Endometrium (tissue), 2 donors: ENCODE measurements around the gene PROX1.

Experiments used
- FAIRE-seq: peaks from 2 replicates; lab custom pipeline; 2012; peaks lifted over from hg19 to GRCh38; lab: Jason Lieb, UNC
- donor health status: control.
- donor health status: control.

Gene PROX1

DNA sequence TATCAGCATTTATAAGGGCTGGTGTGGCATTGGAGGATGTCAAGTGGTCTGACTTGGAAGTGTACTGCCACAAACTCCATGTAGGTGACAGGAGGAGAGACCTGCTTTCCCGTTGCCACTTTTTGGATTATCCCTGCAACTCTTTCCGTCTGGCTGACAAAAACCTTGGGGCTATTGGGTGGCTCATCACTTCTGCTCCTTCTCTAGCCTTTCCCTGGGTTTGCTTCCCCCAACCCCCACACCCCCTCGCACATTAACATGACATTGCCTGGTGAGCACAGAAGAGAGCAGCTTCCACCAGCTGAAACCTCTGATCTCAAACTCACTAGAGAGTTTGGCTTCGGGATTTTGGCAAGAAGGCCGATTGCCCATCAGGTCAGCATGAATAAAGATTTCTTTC, 39.2 kb downstream of the PROX1 start:
- FAIRE-seq, result no peak

GRCh38 chr1:214027498-214027897, 39.7 kb downstream of the PROX1 start:
- FAIRE-seq, result no peak

GRCh38 chr1:214028095-214028494, 40.3 kb downstream of the PROX1 start:
- no peak for FAIRE-seq

DNA sequence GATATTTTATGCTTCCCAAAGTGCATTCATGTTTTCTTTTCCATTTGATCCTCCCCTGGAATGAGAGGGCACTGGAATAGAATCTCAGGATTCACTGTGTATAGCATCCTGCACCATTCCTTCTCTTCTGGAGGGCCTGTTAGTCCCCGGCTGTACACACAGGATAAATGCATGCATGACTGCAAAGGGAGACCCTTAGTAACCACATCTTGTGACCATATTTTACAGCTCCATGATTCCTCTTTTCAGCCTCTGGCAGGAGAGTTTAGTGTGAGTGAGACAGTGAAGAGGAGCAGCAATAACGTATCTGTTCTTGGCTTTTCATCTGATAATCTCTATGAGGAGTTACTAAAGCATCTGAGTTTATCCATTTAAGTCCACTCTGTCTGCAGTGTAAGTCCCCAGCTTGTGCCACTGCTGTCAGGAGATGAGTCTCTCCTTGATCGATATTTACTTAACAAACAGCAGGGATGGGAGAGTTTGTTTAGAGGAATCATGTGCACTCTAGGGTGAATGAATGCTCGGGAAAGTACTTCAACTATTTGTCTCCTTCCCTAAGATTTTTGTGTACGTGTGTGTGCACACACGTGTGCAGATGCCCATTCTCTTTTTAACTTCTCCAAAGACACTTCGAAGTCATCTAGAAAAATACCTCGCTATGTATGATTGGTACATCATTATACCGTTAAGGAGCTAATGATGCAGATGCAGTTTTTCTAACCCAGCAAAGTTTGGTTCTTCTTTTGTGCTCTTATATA, 41.1 kb downstream of the PROX1 start:
- no peak for FAIRE-seq

GRCh38 chr1:214029796-214030195, 42.0 kb downstream of the PROX1 start:
- FAIRE-seq, result no peak

- no peak for FAIRE-seq
These were observed 43.5 kb downstream of the PROX1 start for GRCh38 chr1:214031267-214031650.

GRCh38 chr1:214037468-214037867, 49.7 kb downstream of the PROX1 start:
- no peak for FAIRE-seq

GRCh38 chr1:214039394-214040018, 51.7 kb downstream of the PROX1 start:
- no peak for FAIRE-seq

DNA sequence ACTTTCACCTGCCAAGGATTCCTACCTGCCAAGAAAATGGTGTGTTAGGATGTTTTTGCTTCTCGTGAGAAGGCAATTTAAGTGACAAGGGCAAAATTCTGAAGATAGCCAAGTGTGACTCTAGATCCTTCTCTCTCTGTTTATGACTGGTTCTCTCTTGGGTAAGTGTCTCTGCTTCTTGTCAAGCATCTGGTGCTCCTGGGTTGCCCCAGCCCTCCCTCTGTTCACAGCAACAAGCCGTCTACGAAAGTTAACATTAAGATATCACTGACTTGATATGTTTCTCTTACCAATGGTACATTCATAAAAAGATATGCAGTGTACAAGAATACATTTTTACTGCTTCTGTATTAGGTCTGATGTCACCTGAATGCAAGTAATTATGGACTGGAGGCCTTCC, 55.4 kb downstream of the PROX1 start:
- no peak for FAIRE-seq

DNA sequence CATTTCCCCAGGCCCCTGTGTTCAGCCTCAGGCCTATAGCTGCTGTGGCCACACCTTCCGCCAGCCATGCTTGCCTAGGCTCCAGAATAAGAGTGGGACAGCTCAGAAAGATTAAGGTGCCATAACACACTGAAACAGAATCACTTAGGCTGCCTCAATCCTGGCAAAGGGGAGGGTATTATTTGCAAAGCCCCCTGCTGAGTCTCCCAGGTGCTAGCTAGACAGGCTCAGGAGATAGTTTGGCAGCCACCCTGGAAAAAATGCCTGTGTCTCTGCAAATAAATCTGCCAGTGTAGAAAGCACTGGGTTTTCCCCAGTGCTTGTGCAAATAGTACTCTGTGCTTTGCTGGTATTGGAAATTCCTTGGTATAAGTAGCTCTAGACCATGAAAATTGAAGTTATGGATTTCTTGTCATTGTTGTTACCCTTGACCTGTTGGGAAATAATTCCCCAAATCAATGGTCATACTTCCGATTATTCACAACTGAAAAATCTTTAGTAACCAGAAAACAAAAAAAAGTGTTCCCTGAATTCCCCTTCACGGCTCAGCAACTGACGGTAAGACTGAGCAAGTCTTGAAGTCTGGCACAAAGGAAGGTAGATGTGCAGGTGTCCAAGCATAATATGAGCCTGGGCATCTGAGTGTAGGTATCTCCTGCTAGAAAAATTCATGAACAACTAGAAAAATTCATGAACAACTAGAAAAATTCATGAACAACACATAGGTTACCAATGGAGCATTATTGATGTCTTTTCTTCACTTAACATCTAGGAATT, 56.9 kb downstream of the PROX1 start:
- no peak for FAIRE-seq

- no peak for FAIRE-seq
These were observed 63.0 kb downstream of the PROX1 start for GRCh38 chr1:214050513-214051401.

GRCh38 chr1:214051786-214052185, 64.0 kb downstream of the PROX1 start:
- no peak for FAIRE-seq

- no peak for FAIRE-seq
These were observed 70.3 kb downstream of the PROX1 start for GRCh38 chr1:214058076-214058475.

DNA sequence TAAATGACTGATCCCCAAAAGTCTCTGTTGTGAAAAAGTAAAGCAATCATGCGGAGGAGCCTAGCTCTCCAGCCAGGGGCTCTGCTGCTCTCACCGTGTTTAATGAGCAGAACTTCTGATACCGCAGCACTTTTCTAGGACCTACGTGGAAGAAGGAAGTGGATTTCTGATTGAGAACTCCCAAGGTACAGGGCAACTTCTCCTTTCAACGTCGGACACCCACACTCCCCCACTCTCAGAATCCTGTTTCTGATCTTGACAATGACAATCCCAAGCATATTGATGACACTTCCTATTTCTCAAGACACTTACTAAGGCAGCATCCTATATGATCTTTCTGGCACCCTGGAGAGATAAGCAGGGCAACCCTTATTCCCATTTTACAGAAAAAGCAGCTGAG, 78.4 kb downstream of the PROX1 start:
- no peak for FAIRE-seq

GRCh38 chr1:214066936-214067335, 79.2 kb downstream of the PROX1 start:
- no peak for FAIRE-seq

GRCh38 chr1:214067397-214067796, 79.6 kb downstream of the PROX1 start:
- no peak for FAIRE-seq

DNA sequence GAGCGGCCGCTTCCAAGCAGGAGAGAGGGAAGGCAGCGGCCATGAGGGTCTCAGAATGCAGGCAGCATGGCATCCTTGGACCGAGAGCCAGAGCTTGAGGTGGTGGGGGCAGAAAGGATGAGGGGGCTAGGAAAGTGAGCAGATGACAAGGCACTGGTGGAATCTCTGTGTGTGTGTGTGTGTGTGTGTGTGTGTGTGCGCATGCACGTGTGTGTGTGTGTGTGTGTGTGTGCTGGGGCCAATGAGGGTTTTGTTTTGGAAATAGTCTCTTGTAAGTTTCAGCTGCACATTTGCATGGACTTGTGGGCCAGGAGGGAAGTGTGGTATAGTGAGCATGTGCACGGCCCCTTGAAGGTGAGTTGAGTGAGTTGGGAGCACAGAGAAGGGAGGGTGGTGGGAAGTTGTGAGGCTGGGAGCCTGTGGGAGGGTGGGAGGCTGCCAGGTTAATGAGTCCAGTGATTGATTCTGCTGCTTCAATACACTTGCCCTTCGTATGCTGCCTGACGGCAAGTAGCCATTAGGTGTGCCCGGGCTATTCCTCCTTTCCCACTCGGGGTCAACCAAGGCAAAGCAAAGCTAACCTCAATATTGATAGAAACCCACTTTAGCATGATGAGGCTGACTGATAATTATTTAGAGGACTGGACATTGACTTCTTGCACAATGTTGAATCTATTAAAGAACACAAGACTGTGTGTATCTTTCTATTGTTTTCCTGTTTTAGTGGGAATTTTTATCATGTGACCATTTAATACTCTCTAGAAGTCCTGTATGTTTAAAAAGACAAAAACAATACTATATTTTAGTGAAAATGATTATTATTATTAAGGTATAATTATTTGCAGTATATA, 80.3 kb downstream of the PROX1 start:
- no peak for FAIRE-seq

DNA sequence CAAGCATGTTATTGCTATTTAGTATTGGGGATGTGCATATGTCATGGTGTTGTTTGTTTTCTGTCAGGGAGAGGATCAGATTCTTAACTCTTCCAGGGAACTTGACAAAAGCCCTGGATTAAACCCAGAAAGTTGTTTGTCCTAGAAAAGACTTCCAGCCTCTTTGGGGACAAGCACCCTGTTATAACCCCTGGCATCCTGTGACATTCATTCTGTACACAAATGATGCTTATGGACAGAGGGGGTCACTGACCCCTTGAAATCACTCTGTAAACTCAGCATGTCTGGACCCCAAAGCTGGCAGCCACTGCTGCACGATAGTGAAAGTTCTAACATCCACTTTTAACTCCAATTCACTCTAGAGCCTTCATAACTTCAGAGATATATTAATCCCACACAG, 81.2 kb downstream of the PROX1 start:
- no peak for FAIRE-seq

DNA sequence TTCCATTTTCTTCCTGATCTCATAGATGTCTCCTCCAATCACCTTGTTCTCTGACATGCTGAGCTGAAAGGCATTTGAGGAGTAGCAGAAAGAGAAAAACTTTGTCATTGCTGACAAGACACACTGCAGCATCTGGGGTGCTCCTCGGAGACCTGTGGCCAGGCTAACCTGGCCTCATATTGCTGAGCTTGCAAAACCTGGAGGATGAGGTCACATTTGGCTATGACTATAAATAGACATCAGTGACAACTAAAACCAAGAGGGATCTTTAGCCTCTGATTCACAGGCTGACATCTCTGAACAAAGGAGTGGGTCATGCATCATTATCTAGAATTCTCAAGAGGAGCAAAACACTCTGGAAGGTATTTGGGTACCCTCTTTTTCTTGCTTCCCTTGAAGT, 83.7 kb downstream of the PROX1 start:
- no peak for FAIRE-seq

DNA sequence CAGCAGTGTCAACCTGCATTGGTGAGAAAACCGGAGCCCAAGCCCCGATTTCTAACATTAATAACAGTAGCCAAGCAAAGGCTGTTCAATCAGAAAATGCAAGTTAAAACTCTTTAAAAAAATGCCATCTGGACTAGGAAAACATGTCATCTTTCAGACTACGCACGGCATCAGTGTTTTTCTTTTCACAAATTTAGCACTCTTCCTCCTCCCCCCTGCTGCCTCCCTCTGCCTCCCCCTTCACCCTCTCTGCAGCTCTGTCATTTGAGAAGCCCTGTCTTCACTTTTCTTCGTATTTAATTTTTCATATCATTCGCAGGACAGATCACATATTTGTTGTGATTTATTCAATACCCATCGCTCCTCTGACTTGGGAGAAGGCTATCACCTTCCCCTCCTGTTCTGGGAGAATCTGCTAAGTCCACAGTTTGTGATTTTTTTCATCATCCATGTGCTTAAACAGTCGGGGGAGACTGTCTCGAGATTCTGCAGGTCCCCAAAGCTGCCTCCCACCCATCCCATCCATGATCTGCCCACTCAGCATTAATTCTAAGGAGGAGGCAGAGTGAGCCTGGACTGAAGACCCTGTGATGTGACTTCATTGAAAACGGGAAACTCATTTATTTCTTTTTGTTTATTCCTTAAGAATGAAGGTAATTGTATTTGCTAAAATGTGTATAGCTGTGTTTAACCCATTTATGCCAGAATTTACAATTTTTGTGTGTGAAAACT, 84.8 kb downstream of the PROX1 start:
- FAIRE-seq, result no peak

- FAIRE-seq, result no peak
These were observed 86.7 kb downstream of the PROX1 start for GRCh38 chr1:214074477-214074876.
